Measurements from ENCODE around the gene LCLAT1.

LCLAT1 gene

DNA sequence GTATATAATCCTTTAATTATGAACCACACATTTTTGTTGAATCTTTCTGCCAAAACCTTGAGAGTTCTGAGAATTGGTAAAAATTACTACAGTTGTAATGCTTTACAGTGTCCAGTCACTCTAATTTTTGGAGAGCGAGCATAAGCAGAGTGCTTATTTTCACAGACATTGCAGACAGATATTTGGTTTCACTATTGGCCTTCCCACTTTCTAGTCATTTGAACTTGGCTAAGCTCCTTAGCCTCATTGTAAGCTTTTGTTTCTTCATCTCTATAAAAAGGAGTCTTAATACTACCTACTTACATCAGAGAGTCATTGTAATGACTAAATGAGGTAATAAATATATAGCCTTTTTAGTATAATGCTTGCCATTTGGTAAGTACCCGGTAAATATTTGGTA lies 80.4 kb downstream of the LCLAT1 start:
- DNase-seq: no peak

DNA sequence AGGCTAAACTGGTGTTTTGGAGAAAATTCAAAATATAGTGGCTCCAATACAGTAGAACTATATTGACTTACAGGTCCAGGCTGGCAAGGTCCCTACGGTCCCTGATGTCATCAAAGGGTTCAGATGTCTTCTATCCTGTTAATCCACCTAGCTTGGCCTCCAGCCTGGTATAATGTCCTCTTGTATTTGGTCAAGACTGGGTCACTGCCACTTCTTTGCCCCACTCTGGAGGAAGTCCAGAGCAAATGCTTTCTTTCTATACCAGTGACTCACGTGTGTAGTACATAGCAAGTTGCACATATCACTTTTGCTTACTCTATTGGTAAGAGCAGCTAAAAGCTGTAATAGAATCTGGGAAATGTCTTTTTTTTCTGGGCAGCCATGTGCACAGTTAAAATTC lies 80.8 kb downstream of the LCLAT1 start:
- no peak for DNase-seq

DNA sequence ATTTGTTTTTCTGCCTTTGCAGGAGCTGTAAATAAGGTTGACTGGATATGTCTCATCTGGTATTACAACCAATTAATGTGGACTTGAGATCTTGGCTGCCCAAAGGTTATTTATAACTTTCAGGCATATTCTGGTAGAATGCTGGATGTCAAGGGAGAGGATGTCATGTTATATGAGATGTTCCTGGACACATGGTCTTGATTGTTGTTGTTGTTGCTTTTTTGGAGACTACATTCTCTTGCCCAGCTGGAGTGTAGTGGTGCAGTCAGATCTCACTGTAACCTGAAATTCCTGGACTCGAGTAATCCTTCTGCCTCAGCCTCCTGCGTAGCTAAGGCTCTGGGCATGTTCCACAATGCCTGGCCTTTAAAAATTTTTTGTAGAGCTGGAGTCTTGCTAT lies 83.3 kb downstream of the LCLAT1 start:
- no peak for DNase-seq

DNA sequence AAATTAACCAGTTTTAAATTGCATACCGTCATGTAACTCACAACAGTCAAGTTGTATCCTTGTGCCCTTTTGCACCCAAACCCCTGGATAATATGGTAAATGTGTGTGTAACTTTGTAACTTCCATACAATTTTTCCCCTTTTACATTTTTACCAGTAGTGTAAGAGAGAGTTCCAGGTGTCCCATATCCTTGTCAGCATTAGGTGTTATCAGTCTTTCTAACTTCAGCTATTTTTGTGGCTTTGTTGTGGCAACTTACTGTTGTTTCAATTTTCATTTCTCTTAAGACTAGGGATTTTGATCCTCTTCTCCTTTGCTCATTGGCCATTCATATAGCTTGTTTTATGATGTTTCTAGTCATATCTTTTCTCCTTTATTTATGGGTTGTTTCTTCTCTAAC lies 94.6 kb downstream of the LCLAT1 start:
- no peak for DNase-seq

DNA sequence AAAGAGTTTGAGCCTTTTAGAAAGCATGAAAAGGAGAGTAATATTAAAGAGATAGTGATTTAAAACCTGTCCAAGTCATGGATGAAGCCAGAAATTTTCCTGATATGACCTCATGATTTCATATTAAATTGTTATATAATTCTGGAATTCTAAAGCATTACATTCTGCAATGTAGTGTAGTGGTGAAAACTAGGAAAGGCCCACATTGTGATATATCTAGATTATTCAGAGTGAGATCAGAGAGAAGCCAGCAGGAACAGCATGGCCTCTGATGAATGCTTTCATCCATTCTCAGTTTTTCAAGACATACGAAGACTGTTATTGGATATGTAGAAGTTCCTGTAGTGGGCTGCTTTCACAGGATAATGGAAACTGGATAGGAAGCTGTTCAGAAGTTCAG lies 98.8 kb downstream of the LCLAT1 start:
- no peak for DNase-seq

DNA sequence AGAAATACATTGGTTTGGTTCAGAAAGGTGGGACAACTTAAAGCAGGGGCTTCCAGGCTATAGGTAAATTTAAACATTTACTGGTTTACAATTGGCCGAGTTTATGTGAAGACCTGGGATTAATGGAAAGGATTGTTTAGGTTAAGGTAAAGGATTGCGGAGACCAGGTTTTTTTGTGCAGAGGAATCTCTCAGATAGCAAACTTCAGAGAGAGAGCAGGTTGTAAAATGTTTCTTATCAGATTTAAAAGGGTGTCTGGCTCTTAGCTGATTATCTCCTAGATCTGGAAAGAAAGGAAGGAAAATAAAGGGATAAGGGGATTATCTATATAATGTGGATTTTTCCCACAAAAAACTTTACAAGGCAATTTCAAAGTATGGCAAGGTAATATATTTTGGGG lies 101.3 kb downstream of the LCLAT1 start:
- no peak for DNase-seq

DNA sequence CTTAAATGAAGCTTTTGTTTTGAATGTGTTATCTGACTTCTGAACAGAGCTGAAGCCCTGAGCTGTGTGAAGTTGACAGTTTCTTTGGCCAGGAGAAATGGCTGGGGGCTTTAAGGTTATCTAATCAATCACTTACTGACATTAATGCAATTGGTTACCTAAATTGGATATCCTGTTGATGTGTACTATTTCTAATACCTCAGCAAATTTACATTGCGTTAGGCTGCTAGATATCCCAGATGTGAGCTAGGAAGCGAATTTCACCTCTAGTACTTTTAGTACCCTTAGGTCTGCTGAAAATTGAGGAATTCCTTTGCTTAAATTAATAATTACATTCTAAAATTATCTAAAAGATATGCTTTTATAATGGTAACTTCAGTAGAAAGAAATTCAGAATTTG lies 102.0 kb downstream of the LCLAT1 start:
- DNase-seq: no peak

DNA sequence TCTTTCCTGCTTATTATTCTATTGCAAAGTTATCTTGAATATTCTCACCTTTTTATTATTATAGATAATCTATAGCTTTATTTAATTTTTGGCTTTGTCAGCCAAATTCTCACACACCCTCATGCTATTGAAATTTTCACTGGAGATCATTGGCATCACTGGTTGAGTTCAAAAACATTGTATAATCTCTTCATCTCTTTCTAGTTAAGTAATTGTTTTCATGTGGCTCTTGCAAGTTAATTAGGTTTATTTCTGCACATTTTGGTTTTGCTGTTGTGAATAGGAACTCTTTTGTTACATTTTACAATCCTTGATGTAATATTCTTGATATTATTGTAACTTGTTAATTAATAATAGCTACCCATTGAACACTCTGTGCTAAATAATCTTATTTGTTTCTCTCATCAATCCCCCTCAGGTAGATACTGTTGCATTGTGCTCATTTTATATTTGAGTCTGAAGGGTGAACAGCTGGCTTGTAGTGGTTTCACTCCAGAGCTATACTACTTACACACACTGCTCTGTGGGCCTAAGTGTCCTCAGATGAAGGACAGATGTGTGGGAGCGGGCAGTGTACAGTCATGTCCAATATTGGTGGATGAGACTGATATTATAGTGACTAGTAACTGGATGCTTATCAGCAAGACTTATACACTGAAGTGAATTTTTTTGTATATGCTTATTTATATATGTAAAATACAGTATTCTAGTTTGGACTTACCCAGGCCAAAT lies 112.7 kb downstream of the LCLAT1 start:
- no peak for DNase-seq

DNA sequence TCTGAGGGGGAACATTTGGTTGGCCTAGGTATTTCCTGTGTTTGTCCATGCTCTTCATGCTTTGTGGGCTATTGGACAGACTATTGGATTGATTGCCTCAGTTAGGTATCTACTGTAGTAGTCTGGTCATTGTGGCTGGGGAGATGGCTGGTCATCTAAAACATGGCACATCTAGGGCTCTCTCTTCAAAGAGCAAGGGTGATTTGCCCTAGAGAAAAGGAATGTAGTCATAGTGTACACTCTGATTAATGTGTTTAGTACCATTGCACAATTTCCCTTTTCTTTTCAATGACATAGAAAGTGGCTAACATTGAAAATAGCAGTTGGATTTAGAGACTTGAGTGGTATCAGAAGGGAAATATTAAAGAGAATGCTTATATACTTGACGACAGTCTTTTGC lies 114.3 kb downstream of the LCLAT1 start:
- no peak for DNase-seq

DNA sequence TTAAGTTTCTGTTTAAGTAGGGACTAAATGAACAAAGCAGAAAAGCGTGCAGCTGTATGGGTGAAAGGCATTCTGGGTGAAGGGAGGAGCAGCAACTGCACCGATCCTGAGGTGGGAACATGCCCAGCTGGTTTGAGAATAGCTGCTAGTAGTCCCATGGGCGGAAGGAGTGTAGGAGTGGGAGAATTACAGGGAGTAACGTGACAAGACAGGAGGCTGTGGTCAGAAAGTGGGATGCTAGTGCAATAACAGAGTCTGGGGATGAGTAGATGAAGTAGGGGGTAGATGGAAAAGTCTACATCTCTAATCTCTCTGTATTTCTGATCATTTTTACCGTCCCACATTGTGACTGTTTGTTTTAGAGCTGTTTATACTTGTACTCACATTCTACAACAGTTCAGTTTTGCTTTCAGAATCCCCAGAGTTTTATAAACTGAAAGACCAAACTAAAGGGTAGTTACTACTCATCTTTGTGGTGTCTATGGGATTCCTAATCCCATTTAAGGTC lies 118.9 kb downstream of the LCLAT1 start:
- DNase-seq: no peak

DNA sequence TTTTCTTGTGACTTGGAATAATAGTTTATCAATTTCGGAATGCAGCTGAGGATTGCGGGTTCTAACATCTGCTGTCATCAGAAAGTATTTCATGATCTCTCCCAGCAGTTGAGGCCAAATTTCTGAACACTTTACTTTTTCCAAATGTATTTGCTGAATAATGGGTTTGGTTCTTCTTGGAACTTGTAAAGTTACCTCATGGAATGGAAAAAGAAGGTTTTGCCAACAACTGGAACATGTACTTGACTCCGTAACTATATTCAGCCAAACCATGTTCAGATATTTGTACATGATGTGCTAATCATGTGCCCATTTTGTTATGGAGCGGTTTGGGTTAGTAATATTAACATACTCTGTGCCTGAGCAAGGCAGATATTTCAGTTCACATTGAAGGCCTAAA lies 119.6 kb downstream of the LCLAT1 start:
- DNase-seq: no peak

DNA sequence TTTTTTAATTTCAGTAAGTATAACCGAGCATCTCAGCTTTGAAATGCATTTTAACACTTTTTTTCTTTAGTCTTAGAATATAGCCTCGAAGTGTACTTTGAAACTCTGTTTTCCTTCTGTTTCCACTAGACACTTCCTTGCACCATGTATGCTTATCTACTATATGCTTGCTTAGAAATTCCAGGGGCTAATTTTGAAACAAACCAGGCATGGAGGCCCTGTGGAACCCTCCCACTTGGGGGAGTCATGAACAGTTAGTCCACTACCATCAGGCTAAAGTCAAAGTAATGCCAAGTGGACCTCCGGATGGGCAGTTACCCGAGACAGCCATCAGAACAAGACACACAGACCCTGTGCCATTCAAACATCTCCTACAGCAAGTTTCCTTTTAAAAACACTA lies 120.3 kb downstream of the LCLAT1 start:
- DNase-seq: no peak

DNA sequence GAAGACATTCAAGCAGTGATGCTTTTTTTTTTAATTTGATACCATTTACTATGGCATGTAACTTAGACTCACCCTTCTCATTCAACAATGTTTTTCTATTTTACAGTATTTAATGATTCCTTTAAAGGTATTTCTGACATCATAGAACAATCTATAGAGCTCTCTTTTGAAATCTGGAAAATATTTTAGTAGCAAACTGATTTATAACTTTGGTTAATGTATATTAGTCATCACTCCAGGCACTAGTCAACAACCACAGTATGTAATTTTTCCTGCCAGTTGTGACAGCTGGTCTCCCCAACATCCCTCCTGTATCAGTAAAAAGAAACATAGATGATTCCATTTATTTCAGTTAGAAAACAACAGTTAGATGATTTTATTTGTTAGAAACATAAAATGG lies 122.9 kb downstream of the LCLAT1 start:
- no peak for DNase-seq

DNA sequence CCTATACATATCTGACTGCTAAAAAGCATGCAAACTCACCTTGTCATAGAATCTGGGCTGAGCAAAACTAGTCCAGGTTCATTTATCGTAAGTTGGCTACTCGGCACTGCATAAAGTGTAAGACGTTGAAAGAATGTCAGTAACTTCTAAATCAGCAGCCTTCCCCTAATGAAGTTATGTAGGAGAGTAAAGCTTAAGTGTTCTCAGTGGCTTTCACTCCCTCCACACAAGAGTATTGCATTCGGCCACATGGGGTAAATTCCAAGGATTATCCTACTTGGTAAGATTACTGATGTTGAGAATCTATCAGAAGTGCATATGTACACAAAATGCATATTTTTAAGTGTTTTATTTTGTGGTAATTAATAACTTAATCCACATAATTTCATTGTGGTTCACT lies 130.1 kb downstream of the LCLAT1 start:
- DNase-seq: no peak

DNA sequence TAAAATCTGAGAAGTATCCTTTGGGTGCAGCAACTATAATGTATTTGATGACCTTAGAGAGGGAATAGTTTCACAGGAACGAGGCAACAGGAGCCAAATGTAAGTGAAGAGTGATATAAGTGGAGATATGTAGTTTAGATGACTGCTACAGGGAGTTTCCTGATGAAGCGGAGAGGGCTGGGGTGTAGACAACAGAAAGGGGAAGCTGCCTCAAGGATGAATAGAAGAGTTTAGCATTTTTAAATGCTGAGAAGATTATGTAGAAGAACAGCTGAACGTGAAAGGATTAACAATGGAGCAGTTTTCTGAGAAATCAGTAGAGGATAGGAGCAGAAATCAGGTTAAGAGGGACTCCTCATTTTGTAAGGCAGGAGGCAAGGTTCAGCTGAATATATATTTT lies 133.3 kb downstream of the LCLAT1 start:
- no peak for DNase-seq

DNA sequence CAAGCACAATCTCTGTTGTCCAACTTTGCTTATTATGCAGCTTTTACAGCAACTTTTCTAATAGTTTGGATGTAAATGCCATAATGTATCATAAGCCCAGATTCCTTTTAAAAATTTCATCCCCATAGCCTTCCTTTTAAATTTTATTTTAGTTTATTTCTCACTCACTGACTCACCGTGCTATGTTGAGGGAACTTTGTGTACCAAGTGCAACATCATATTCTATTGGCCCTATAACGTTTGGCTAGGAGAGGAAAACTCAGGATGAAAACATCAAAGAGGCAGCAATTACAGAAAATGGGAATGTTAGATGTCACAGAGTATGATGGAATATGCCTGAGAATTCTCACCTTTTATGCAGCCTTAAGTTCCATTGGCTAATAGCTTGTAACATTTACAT lies 135.5 kb downstream of the LCLAT1 start:
- no peak for DNase-seq

DNA sequence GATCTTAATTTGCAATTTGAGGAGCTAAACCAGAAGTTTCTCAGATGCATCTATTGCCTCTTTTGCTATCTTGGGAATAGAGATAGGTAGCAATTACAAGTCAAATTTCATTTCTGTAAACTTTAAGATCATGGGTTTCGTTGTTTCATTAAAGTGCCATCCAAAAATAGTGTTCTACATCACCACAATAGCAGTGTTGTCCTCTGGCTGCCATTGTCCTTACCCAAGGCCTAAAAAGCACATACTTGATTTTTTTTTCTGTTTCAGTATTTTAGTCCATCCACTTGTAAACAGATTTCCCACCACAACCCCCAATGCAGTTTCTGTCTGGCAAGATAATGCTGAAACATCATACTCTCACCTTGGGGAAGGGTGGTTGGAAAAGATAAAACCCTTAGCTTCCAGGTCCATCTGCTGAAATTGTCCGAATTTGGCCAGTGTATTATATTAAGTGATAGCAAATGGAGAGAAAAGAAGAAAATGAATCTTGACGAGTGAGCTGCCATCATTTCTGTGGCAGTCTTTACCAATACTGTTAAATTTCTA lies 136.2 kb downstream of the LCLAT1 start:
- DNase-seq: no peak

DNA sequence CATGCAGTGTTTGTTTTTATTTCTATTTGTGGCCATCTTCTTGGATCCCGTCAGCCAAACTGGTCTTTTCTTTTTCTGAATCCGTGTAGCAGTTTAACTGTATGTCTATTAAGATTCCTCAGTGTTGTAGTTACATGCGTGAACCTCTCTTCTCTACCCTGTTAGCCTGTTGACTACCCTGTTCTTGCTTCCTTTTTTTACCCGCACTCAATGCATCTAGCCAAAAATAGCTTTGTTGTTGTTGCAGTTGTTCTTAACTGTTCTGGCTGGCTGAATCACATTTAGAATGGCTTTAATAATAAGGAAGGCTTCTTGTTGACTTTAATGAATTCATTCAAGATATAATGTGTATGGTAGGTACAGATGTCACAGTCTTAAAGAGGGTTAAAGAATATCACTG lies 137.1 kb downstream of the LCLAT1 start:
- no peak for DNase-seq

DNA sequence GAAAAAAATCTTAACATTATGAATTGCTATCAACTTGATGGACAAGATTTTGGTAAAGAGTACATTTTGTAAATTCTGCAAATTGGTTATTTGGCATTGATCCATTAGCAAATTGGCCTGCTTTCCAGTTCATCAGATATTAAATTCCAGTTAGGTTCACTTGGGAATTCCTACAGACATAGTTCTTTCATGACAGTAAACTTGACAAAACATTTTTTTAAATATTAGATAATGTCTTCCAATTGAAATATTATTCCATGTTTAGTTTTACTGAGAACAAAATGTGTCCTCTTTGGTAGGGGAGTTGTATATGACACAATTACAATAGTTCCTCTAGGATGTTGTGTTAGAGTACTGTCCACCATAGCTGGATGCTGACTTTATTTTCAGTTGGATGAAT lies 141.9 kb downstream of the LCLAT1 start:
- DNase-seq: no peak

DNA sequence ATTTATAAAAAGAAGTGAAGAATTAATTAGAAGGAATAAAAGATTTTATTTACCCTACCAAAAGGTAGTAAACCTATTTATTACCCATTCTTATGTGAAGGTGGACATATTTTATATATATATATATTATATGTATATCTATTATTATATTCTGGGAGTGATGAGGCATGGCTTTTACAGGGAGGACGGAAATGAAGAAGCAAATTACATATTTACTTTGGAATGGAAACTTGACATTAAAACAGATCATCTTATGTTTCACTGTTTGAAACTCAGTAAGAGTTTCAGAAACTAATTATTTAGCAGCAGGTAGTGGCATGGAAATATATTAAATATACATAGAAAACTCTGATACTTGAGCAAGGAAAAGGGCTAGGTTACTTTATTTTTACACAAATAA lies 143.4 kb downstream of the LCLAT1 start:
- DNase-seq: no peak

DNA sequence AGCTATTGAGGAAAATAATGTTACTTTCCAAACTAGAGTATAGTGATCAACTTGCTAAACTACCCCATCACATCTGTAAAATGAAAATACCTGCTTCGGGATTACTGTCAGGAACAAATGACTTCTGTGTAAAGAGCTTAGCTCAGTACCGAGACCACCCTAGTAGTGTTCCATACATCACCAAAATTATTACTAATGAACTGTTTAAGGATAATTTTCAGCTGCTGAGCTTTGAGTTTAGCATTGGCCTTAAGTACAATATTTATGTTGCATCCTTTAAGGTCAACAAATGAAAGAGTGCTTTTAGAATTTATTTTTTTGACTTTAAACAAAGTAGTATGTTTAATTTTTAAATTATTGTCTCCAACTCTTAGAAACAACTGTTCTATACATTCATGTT lies 144.1 kb downstream of the LCLAT1 start:
- DNase-seq: no peak

DNA sequence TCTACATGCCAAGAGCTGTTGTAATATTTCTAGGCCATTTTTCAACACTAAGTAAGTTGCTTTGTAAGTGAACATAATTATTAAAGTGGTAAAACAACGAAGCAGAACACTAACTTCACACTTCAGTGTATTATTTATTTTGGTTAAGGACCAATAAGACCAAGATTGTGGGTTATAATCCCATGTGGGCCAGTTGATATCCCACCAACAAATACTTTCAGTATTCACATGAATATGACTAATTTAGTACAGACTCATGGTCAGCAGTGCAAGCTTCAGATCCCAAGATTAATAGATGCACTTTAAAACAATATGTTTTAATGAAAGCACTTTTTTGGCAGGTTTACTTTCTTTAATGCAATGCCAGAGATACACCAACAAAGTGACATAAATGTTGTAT lies 154.3 kb downstream of the LCLAT1 start:
- DNase-seq: no peak

DNA sequence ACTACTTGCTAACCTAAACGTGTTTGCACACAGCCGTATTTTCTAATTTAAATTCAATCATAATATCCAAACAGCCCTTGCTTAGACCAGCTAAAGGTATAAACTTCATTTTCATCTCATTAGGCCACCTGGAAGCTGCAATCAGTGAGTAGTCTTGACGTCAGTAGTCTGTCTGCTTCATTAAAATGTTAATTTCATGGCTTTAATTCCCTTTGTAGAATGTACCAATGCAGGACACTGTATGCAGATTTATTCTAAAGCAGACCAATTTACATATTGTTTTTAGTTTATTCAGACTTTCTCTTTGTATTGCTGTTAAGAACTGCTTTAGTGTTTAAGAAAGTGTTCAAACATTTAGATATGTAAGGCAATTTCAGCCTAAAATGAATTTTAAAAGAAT lies 158.2 kb downstream of the LCLAT1 start:
- no peak for DNase-seq

DNA sequence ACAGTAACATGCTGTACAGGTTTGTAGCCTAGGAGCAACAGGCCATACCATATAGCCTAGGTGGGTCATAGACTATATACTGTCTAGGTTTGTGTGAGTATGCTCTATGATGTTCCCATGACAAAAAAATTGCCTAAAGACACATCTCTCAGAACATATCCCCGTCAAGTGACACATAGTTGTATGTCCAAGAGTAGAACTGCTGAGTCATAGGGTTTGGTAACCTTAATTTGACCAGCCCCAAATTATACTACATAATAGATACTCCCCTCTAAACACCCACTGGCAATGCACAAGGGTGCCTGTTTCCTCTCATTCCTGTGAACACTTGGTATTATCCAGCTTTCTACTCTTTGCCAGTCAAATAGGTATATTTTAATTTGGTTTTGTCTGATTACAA lies 161.6 kb downstream of the LCLAT1 start:
- DNase-seq: no peak

DNA sequence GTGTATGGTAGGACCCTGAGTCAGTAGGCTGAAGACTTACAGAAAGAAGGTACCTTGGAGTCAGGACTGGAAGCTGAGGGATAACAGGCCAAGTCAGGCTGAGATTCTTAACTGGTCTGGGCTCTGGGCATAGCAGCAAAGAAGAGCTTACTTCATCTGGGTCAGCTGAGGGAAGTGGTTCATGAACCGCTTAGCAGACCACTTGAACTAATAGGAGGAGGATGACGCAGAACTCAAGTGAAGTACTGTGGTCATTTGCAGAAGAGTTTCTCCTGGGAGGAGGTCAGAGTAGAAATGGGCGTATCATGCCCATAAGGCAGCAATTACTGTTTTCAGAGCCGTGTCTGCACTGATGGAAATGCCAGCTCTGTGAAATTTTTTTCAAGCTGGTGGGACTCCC lies 164.5 kb downstream of the LCLAT1 start:
- no peak for DNase-seq

Measured in NCI-H526 (cell line).